Breast epithelium (tissue), 3 donors: Measurements from ENCODE around the gene IFNLR1.

Experiments
- POLR2A ChIP-seq: fragments of 450-650 bp; IDR thresholded peaks from one replicate; pipeline ENCODE4 v1.6.1; 2016; ENCODE audit warnings: antibody characterized with exemption, mild to moderate bottlenecking, moderate library complexity
- POLR2AphosphoS5 ChIP-seq, 3 donors: sonication (generic); formaldehyde crosslinking; IDR thresholded peaks; one replicate each; pipeline ENCODE4 v1.6.1; 2017; ENCODE audit warnings: antibody characterized with exemption in 3 of 3

- no peak for TF ChIP-seq POLR2AphosphoS5 (IDR thresholded peaks at IDR 0.05)
- no peak for TF ChIP-seq POLR2A
Observed at GRCh38 chr1:24226749-24227148, 39.7 kb upstream of the IFNLR1 start.
